ENCODE results near the gene COL6A1. TPM values are rescaled to one million over a fixed set of nuclear protein-coding genes. Genes with fewer than 3 reads are reported as not detected.

The COL6A1 gene
- total RNA-seq, 1 donor from 2014 or later: 12.6 TPM

DNA sequence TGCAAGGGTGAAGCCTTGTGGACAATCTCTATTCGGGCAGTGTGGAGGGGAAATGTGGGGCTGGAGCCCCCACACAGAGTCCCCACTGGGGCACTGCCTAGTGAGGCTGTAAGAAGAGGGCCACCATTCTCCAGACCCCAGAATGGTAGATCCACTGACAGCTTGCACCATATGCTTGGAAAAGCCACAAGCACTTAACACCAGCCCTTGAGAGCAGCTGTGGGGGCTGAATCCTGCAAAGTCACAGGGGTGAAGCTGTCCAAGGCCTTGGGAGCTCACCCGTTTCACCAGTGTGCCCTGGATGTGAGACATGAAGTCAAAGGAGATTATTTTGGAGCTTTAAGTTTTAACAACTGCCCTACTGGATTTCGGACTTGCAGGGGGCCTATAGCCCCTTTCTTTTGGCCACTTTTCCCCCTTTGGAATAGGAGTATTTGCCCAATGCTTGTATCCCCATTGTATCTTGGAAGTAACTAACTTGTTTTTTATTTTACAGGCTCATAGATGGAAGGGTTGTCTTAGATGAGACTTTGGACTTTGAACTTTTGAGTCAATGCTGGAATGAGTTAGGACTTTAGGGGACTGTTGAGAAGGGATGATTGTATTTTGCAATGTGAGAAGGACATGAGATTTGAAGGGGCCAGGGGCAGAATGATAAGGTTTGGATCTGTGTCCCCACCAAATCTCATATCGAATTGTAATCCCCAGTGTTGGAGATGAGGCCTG, 16.3 kb upstream of the COL6A1 start:
- H3K4me3 Mint-ChIP-seq: no peak overlapping the region
- DNase-seq (ENCODE audit: low spot score): no peak
- Histone ChIP-seq H3K36me3 (no peaks in the 10 kb centered on the region), H3K9me3 (ENCODE audit: low read depth) (peaks cover 3% of the 10 kb centered on the region), H3K79me2 (ENCODE audit: low read depth) (no peaks in the 10 kb centered on the region), H4K20me1 (ENCODE audit: low read depth) (no peaks in the 10 kb centered on the region), H3K4me3 (no peak overlapping the region), H3K27ac (no peak overlapping the region), H3K9ac (no peak overlapping the region), H3K4me1 (no peaks in the 10 kb centered on the region), H3K27me3 (no peaks in the 10 kb centered on the region), H2AFZ (replicated peaks) (no peak overlapping the region), H3K4me2 (no peak overlapping the region), H3F3A (ENCODE audit: low read depth) (no peaks in the 10 kb centered on the region)
- H3K4me1 Mint-ChIP-seq: peaks cover 5% of the 10 kb centered on the region
- TF ChIP-seq, protein P1, sequence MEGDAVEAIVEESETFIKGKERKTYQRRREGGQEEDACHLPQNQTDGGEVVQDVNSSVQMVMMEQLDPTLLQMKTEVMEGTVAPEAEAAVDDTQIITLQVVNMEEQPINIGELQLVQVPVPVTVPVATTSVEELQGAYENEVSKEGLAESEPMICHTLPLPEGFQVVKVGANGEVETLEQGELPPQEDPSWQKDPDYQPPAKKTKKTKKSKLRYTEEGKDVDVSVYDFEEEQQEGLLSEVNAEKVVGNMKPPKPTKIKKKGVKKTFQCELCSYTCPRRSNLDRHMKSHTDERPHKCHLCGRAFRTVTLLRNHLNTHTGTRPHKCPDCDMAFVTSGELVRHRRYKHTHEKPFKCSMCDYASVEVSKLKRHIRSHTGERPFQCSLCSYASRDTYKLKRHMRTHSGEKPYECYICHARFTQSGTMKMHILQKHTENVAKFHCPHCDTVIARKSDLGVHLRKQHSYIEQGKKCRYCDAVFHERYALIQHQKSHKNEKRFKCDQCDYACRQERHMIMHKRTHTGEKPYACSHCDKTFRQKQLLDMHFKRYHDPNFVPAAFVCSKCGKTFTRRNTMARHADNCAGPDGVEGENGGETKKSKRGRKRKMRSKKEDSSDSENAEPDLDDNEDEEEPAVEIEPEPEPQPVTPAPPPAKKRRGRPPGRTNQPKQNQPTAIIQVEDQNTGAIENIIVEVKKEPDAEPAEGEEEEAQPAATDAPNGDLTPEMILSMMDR (IDR thresholded peaks at IDR 0.05): no peak
- TF ChIP-seq EZH2phosphoT487 (IDR thresholded peaks at IDR 0.05) (no peak), EZH2 (IDR thresholded peaks at IDR 0.05) (no peak)
- peaks cover 5% of the 10 kb centered on the region for H3K27me3 Mint-ChIP-seq (ENCODE audit: insufficient read depth, low read depth)
- H3K36me3 Mint-ChIP-seq: no peaks in the 10 kb centered on the region
- peak overlapping the region; percentile 14 for H3K27ac Mint-ChIP-seq
- peaks cover 36% of the 10 kb centered on the region for H3K9me3 Mint-ChIP-seq

DNA sequence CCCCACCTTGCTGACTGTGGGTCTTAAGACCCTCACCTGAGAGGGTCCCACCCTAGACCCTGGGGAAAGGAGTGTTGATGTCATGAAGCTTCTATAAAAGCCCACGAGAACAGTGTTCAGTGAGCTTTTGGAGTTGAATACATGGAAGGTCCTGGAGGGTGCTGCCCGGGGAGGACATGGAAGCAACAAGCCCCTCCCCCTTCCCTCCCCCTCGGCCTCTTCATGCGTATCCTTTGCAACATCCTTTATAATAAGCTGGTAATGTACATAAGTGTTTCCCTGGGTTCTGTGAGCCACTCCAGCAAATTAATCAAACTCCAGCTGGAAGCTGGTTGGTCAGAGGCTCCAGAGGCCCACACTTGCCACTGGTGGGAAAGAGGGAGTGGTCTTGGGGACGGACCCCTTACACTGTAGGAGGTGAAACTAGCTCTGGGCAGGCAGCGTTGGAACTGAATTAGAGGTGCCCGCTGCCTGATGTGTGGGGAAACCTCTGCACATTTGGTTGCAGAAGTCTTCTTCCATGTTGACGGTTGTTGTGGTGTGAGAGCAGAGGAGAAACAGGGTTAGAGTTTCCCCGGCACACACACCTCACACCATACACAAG, 14.7 kb upstream of the COL6A1 start:
- H3K4me1 Mint-ChIP-seq: peaks cover 5% of the 10 kb centered on the region
- peaks cover 21% of the 10 kb centered on the region for H3K9me3 Mint-ChIP-seq
- H3K27me3 Mint-ChIP-seq (ENCODE audit: insufficient read depth, low read depth): peaks cover 5% of the 10 kb centered on the region
- no peaks in the 10 kb centered on the region for H3K79me2 ChIP-seq (ENCODE audit: low read depth)
- H3K4me2 ChIP-seq: no peak overlapping the region
- no peaks in the 10 kb centered on the region for H3K36me3 Mint-ChIP-seq
- no peak overlapping the region for H3K27ac Mint-ChIP-seq
- H2AFZ ChIP-seq (replicated peaks): no peak overlapping the region
- TF ChIP-seq EZH2phosphoT487 (IDR thresholded peaks at IDR 0.05) (no peak), EZH2 (IDR thresholded peaks at IDR 0.05) (no peak)
- TF ChIP-seq, protein P1 (IDR thresholded peaks at IDR 0.05): no peak
- H3K36me3 ChIP-seq: no peaks in the 10 kb centered on the region
- peaks cover under 1% of the 10 kb centered on the region for H3K9me3 ChIP-seq (ENCODE audit: low read depth)
- H4K20me1 ChIP-seq (ENCODE audit: low read depth): no peaks in the 10 kb centered on the region
- no peak for DNase-seq (ENCODE audit: low spot score)
- H3K4me3 ChIP-seq: no peak overlapping the region
- H3F3A ChIP-seq (ENCODE audit: low read depth): no peaks in the 10 kb centered on the region
- no peak overlapping the region for H3K4me3 Mint-ChIP-seq
- H3K27me3 ChIP-seq: peaks cover 12% of the 10 kb centered on the region
- no peak overlapping the region for H3K27ac ChIP-seq
- no peak overlapping the region for H3K9ac ChIP-seq
- H3K4me1 ChIP-seq: no peaks in the 10 kb centered on the region

DNA sequence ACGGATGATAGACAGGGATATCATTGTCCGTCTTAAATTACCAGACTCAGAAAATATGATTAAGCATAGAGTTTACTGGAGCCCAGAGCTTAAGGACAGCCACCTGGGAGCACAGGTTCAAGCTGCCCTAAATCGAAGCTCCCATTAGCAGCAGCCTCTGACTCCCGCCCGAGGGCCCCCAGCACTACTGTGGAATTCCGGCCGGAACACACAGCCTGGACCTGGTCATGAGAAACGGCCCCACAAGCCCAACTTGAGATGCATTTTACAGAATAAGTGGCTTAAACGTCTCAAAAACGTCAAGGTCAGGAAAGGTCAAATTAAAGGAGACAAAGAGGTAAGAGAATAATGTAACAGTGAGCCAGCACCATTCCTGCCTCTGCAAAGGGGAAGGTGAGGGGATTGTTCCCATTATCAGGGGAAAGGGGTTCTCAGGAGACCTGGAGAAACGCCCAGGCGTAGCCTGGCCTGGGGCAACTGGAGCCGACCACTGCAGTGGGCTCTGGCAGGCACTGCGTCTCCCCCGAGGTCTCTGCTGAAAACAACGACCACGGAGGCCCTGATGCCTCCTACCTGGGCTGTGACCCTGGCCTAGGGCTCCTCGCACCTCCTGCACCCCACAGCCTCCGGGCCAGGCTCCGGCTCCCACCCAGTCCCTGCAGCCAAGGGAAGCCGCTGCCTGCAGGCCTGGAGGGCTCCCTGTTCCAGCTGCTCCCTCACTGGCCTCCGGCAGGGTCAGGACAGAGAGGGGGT, 11.5 kb upstream of the COL6A1 start:
- H2AFZ ChIP-seq (replicated peaks): peak overlapping the region; percentile 46
- H3K36me3 Mint-ChIP-seq: no peaks in the 10 kb centered on the region
- no peak overlapping the region for H3K4me2 ChIP-seq

More for the DNA sequence above, 11.5 kb upstream of the COL6A1 start:
- no peaks in the 10 kb centered on the region for H3K36me3 ChIP-seq
- H3K9ac ChIP-seq: no peak overlapping the region
- no peak overlapping the region for H3K27ac ChIP-seq
- H3K79me2 ChIP-seq (ENCODE audit: low read depth): no peaks in the 10 kb centered on the region
- H3K27ac Mint-ChIP-seq: no peak overlapping the region
- peaks cover 10% of the 10 kb centered on the region for H3F3A ChIP-seq (ENCODE audit: low read depth)
- peaks cover 15% of the 10 kb centered on the region for H3K4me1 Mint-ChIP-seq
- no peaks in the 10 kb centered on the region for H3K9me3 ChIP-seq (ENCODE audit: low read depth)
- peaks cover 20% of the 10 kb centered on the region for H3K4me1 ChIP-seq
- DNase-seq (ENCODE audit: low spot score): no peak
- no peaks in the 10 kb centered on the region for H4K20me1 ChIP-seq (ENCODE audit: low read depth)
- no peaks in the 10 kb centered on the region for H3K9me3 Mint-ChIP-seq
- peaks cover 44% of the 10 kb centered on the region for H3K27me3 ChIP-seq
- TF ChIP-seq, protein P1 (IDR thresholded peaks at IDR 0.05): no peak
- no peak for TF ChIP-seq EZH2phosphoT487 (IDR thresholded peaks at IDR 0.05)
- no peak overlapping the region for H3K4me3 Mint-ChIP-seq
- H3K27me3 Mint-ChIP-seq (ENCODE audit: insufficient read depth, low read depth): peaks cover 2% of the 10 kb centered on the region
- no peak overlapping the region for H3K4me3 ChIP-seq

All from neural progenitor cell (in vitro differentiated cells).